Measurements from ENCODE around the gene ENKUR. TPM values are rescaled to one million over a fixed set of nuclear protein-coding genes. Genes with fewer than 3 reads are reported as not detected.
A peak's percentile ranks its signal among the peaks of the same experiment; 100 is the strongest.

ENKUR gene
- total and polyA plus RNA-seq, 2 experiments from 2014 or later: 0.44 TPM; not detected in 1

DNA sequence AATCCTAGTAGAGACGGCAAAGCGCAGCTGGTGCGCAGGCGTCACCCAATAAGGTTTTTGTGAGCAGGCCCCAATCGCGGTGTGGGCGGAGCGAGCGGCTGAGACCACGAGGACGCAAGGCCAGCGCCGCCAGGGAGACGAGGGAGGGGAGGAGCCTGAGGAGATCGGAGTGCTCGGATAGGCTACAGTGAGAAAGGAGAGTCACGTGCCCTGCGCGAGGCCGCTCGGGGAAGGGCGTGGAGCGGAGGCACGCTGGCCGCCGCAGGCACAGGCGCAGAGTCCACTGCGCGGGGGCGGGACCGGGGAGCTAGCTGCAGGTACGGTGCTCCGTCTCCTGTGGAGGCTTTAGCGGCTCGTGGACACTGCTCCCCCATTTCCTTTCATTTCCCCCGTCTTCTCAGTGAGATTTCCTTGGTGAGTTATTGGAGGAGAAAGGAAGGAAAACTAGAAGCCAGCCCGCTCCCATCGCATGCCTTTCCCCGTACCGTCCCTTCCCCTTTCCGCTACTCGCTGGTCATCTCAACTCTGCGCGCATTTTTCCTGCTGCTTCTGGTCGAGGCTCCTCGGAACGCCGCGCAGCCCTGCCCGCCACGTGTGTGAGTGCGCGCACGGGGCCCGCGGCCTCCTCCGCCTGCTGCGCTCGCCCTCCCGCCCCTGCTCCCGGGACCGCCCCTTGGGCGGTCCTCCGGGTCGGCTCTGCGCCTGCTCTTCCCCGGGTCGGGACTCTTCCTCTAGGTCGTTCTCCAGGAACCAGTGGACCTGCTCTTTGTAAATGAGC lies 607 bp upstream of the ENKUR start, which contains the start of gene THNSL1:
THNSL1 (plus strand) TSS at position 237 of the 778 bp plus-strand sequence. CDS start 6,612 bp downstream, outside the sequence.
- peak; percentile 98 for DNase-seq (ENCODE audit: low spot score)
- H3K36me3 Mint-ChIP-seq (ENCODE audit: low read depth): no peaks in the 10 kb centered on the region; the same call in 2 of the 3 replicates
- peak; percentile 98 for ATAC-seq
- peaks cover 7% of the 10 kb centered on the region; the same call in 2 of the 3 replicates for H3K9me3 Mint-ChIP-seq
- no peak for TF ChIP-seq ETS1 (IDR thresholded peaks at IDR 0.05)
- TF ChIP-seq CREB1 (CRISPR knock-in tag; IDR thresholded peaks at IDR 0.05; ENCODE audit: low read depth): peak; percentile 16; the same call in 1 of the 2 replicates
- TF ChIP-seq NANOG (IDR thresholded peaks at IDR 0.05; ENCODE audit: borderline replicate concordance): no peak
- no peak for TF ChIP-seq EZH2 (IDR thresholded peaks at IDR 0.05; ENCODE audit: low read depth, unreplicated experiment)
- TF ChIP-seq ZNF462 (CRISPR knock-in tag; IDR thresholded peaks at IDR 0.05): no peak
- TF ChIP-seq POLR2AphosphoS5 (IDR thresholded peaks at IDR 0.05; ENCODE audit: low read depth): peak; percentile 83
- TF ChIP-seq ZNF114 (CRISPR knock-in tag; IDR thresholded peaks at IDR 0.05): no peak
- Histone ChIP-seq H3K79me2 (replicated peaks; ENCODE audit: insufficient read depth) (no peaks in the 10 kb centered on the region), H3K27ac (ENCODE audit: low read depth) (peak within 1 kb of the TSS; percentile 84), H3K4me2 (peak within 1 kb of the TSS; percentile 83), H3F3A (replicated peaks; ENCODE audit: low read depth) (no peaks in the 10 kb centered on the region), H3K4me1 (ENCODE audit: insufficient read depth) (peaks cover 10% of the 10 kb centered on the region), H3K9me2 (ENCODE audit: insufficient read depth) (no peaks in the 10 kb centered on the region), H4K20me1 (replicated peaks; ENCODE audit: insufficient read depth) (no peaks in the 10 kb centered on the region), H3K27me3 (ENCODE audit: insufficient read depth) (no peaks in the 10 kb centered on the region), H2AFZ (peak within 1 kb of the TSS; percentile 81), H3K4me3 (peak within 1 kb of the TSS; percentile 64), H3K36me3 (ENCODE audit: insufficient read depth) (no peaks in the 10 kb centered on the region)
- peak within 1 kb of the TSS; percentile 92 for H3K27ac Mint-ChIP-seq
- H3K4me3 Mint-ChIP-seq: peak within 1 kb of the TSS; percentile 81
- peaks cover 5% of the 10 kb centered on the region; the same call in 2 of the 3 replicates for H3K4me1 Mint-ChIP-seq
- peaks cover 11% of the 10 kb centered on the region for H3K27me3 Mint-ChIP-seq (ENCODE audit: insufficient read depth, low read depth, poor library complexity)

Measured in GM23338 (cell line).